HG03571 (cell line): ENCODE results near the gene SPATS2L.

Experiments used
- ATAC-seq: cut with Tn5 transposase; IDR thresholded peaks from one replicate; pipeline ENCODE4 v1.9.1; 2021; ENCODE audit not compliant: unreplicated experiment

Gene SPATS2L, protein sequence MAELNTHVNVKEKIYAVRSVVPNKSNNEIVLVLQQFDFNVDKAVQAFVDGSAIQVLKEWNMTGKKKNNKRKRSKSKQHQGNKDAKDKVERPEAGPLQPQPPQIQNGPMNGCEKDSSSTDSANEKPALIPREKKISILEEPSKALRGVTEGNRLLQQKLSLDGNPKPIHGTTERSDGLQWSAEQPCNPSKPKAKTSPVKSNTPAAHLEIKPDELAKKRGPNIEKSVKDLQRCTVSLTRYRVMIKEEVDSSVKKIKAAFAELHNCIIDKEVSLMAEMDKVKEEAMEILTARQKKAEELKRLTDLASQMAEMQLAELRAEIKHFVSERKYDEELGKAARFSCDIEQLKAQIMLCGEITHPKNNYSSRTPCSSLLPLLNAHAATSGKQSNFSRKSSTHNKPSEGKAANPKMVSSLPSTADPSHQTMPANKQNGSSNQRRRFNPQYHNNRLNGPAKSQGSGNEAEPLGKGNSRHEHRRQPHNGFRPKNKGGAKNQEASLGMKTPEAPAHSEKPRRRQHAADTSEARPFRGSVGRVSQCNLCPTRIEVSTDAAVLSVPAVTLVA

DNA sequence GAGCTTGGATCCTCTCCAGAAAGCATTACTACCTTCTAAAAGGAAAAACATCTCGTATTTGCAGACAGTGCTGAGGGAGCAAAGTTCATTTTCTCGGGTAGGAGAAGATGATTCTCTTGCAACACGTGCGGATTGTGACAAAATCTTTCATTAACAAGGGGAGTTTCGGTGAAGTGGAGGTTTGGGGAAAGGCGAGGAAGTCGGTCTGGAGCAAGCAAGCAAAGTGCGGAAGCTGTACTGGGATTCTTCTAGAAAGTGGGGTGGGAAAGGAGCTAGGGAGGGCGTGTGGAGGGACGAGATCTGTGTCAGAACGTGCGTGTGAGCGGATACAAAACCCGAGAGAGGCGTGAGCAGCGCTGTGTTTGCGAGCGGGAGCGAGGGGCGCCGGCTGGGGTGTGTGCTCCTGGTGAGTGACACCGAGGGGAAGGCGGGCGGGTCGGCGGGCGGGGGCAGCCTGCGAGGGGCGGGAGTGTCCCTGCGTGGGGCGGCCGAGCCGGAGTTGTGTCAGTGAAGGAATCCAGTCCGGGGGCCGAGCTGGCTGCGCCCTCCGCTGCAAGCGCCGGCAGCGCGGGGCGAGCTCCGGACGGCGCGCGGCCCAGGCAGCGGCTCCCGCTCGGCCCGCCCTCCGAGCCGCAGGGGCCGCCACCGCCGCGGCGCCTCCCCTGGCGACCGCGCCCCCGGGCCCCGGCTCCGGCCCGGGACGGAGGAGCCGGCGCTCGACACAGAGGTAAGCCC lies at the start of gene SPATS2L:
Gene SPATS2L, plus strand, starts transcription at position 498 of the 735 bp plus-strand sequence. CDS start 82,552 bp downstream, outside the sequence.
- peak; percentile 50 for ATAC-seq

DNA sequence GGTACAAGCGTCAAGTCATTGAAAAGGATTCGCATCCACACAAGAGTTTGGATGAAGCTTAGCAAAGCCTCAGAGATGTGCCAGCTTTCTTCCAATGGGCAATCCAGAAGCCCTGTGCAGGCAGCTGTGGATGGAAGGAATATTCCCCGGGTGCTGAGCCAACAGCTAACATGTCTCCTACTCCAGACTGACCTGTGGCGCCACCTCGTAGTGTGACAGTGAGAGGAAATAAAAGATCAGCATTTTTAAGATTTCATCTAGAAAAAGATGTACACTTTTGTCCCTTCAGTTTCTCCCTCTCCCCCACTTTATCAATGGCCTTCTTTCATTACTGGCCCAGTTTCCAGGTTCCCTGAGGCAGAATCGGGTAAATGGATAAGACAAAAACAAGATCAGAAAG lies 48.9 kb upstream of the SPATS2L start:
- ATAC-seq = no peak

DNA sequence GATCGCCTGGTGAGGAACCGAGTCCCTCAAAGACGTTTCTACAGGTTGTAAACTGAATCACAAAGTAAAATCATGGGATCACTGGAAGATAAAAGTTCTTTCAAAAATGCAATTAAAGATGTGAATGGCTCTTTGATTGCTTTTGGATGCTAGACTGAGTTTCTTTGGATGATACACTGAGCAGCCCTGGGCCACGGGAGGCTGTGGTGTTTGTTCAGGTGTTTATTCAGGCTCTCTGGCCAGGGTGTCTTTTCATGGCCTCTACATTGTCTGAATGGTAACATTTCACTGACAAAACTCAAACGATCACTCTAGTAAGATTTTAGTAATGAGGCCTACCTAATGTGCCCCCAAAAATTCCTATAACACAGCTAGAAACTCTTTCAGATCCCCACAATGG lies 48.4 kb upstream of the SPATS2L start:
- ATAC-seq = no peak

DNA sequence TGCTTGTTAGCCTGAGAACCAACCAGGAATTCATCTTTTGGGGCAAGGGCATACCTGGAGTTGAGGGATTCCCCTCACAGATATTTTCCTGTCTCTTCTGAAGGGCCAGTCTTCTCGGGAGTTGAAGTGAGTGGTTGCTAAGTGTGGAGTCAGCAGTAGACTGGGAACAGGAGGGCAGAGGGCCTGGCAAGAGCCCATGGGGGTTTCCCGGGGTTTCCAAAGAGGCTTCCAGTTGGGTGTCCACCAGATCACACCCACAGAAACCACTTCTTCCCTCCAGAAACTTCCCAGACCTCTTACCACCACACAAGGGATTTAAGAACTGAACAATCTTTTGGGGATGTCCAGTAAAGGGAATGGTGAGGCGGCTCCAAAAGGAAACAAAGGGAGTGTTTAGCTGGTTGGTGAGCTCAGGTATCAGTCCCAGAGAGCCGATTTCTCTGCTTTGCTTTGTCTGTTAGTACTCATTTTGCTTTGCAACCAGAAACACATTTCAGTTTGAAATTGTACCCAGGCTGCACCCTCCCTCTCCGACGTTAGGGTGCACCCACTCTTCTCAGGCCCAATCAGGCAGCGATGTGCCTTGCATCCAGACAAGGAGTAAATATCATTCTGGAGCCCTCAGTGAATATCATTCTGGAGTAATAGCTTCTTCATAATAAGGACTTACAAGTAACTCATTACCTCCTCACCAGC lies 47.5 kb upstream of the SPATS2L start:
- no peak for ATAC-seq

DNA sequence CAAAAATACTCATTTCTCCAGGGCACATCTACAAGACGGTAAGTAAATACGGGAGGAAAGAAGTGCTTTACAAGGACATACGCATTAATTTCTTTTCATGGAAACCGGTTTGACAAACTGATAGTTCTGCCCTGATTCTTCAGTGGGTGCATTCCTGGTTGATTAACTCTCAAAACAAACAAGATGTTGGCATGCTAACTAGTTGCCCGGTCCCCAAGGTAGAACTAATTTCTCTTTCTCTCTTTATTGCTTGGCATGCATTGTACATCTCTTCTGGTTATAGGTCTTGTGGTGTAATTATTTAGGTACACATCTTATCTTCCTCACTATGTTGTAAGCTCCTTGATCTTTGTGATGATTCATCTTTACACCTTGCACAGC lies 46.9 kb upstream of the SPATS2L start:
- no peak for ATAC-seq

DNA sequence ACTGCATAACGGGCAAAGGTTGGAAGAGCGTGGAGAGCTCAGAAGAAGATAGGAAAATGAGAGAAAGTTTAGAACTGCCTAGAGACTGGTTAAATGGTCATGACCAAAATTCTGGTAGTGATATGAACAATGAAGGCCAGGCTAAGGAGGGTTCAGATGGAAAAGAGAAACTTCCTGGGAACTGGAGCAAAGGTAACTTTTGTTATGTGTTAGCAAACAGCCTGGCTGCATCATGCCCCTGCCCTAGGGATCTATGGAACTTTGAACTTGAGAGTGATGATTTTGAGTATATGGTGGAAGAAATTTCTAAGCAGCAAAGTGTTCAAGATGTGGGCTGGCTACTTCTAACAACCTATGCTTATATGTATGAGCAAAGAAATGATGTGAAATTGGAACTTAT lies 44.4 kb upstream of the SPATS2L start:
- ATAC-seq = no peak

DNA sequence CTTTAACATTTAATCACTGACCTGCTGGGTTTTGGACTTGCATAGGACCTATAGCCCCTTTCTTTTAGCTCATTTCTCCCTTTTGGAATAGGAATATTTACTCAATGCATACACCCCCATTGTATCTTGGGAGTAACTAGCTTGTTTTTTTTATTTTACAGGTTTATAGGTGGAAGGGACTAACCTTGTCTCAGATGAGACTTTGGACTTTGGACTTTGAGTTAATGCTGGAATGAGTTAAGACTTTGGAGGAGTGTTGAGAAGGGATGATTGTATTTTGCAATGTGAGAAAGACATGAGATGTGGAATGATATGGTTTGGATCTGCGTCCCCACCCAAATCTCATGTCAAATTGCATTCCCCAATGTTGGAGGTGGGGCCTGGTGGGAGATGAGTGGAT lies 43.2 kb upstream of the SPATS2L start:
- no peak for ATAC-seq

DNA sequence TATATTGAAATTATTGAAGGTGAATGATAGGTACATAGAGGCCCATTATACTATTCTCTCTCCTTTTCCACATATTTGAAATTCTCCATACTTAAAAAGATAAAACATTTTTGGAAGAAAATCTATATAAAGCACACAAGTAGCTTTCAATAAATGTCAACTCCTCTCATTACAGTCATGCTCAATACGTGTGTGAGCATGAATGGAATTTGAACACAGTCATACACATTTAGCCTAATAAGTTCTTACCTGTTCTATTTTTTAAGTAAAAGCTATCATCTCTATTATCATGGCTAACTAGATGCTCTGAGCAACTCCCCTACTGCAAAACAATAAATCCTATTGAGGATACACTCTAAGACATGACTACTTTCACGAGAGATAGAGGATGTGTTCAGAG lies 41.9 kb upstream of the SPATS2L start:
- ATAC-seq = no peak

DNA sequence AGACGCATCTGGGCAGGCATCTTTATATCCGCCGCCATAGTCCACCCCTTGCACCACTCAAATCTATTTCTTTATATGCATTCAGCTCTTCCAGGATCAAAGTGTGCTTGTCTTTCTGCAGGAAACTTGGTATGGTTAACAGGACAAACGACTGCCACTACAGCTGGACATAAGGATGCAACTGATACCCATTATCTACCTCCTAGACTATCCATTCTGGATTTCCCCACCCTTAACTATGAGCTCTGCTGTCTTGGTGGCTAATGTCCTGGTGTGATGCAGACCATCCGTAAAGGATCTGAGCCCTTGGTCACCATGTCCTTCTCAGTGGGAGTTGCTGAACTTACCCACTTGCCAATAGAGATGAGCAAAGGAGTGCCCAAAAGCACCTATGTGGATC lies 40.1 kb upstream of the SPATS2L start:
- ATAC-seq = no peak

DNA sequence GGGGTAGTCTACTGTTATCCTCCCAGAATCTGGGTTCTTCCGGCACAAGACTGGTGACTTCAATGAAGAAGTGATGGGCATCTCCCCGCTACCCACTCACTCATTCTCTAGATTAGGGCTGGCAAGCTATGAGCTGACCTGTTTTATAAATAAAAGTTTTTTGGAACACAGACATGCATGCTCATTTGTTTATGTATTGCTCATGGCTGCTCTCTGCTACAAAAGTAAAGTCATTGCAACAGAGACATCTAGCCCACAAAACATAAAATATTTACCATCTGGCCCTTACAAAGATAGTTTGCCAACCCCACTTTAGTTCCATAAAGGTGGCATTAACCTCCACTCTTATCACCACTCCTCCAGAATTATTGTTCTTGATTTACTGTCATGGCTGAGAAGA lies 39.1 kb upstream of the SPATS2L start:
- ATAC-seq = no peak

DNA sequence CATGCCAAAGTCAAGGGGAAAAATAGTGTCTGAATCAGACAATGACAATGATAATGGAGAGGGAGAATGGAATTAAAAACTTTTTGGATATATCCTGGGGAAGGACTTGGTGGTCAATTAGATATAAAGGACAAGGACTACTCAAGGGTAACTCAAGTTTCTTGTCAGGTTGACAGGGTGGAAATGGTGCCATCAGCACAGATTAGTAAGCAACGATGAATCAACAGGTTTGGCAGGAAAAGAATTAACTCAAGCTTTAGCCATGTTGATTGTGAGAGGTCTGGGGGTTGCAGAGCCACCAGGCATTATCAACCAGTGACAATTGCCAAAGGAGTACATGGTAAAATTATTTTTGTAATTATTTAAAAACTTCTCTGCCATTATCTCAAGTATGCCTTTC lies 35.8 kb upstream of the SPATS2L start:
- no peak for ATAC-seq

DNA sequence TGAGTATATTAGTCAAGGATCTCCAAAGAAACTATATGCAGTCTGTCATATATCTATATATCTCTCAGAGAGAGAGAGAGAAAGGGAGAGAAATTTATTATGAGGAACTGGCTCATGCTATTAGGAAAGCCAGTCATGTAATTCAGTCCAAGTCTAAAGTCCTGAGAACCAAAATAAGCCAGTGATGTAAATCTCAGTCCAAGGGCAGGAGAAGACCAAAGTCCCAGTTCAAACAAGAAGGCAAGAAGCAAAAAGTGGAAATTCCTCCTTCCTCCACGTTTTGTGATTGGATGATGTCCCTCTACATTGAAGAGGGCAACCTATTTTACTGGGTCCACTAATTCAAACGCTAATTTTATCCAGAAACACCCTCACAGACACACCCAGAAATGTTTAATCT lies 34.2 kb upstream of the SPATS2L start:
- ATAC-seq = no peak

DNA sequence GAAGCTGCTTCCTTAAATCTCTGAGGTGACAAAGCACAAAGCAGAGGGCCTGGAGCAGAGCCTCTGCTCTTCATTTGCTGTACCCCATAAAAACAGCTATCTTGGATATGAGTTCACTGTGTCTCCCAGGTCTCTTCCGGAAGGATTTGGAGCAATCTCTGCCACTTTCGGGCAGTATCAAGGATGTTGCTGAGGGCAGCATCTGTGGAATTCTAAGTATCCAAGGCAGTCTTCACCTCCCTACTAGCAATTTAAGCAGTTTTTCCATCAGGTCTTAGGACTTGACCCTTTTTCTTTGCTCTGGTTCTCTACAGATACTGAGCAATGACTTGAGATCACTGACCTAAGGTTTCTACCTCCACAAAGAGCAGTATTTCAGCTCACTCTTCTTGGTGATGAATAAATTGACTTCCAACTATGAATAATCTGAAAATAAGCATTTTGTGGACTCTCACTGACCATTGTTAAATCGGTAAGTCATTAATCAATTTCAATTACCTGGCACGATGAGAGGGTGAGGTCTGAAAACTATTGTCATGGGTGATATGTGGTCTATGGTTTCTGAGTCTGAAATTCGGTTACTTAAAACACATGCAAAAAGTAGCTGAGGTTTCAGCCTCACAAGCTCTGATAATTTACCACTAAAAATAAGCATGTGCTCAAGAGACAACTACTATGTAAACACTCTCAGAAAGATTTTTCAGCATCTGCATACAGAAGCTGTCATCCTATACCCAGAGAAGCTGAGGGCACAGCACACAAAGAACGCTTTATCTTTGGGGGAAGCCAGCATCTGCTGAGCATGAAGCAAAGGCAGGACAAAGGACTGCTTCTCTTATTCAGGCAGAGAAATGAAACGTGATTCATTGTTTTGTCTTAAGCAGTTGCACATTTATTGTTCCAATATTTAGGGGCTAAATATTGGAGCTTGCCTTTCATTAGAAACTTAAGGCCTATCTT lies 32.1 kb upstream of the SPATS2L start:
- ATAC-seq = no peak

DNA sequence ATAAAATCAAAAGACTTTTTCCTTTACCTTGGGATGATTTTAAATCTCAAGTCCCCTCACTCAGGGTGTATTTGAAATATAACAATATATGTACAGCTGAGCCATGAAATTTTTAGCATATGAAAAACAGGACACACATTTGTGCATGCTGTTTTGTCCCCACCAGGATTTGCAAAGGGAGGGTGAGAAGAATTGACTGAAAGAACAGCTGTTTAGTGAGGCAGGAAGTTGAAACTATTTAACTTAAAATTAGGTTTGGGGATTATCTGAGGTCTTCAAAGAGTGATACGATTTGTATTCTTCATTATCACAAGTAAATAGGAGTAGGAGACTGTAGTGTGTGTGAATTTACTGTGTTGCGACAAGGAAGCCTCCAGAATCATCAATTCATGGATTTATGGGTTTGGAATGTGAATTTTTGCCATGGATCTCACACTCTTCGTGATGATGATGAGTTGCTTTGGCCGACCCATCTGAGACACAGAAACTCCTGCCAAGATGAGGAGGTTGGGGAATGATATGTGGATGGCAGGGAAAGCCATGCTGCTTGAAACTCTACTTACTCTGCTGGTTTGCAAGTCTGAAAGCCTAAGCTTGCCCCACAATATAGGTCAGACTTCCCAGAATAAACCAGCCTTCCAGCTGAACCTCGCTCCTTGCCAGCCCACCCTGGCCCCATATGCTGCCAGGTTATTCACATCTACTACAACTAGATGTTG lies 31.0 kb upstream of the SPATS2L start:
- ATAC-seq = no peak

DNA sequence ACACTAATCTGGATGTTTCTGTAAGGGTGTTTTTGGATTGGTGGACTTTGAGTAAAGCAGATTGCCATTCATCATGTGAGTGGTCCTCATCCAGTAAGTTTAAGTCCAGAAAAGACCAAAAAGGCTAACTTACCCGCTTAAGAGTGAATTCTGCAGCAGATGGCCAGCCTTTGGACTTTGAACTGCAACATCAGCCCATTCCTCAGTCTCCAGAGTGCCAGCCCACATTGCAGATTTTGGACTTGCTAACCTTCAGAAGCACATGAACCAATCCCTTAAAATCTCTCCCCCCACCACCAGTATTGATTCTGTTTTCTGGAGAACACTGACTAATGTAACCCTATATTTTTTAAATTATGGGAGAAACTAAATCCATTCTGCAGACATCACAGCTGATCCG lies 30.0 kb upstream of the SPATS2L start:
- ATAC-seq = no peak

DNA sequence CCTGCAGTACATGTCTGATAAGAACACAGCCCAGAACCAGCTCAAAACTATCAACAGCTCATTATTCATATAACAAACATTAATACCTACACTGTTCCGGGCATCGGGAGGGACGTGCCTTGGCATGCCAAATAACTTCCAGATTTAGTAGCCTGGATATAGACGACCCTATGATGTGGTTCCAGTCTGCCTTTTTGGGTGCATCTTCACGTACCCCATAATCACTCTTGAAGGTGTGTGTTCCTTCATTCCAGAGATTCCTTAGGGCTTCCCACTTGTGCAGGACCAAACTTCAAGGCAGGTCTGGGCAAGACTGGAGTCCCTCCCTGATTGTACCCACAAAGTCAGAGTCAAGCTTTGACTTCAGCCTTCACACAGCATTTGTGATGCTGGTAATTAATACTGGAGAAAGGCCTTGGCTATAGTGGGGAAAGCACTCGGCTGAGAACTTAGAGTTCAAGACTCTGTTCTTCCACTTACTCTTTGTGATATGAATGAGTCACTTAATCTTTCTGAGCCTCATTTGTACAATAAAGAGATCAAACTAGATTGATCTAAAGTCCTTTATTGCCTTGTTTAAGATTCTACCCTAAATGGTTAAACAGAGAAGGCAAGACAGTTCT lies 27.7 kb upstream of the SPATS2L start:
- no peak for ATAC-seq

DNA sequence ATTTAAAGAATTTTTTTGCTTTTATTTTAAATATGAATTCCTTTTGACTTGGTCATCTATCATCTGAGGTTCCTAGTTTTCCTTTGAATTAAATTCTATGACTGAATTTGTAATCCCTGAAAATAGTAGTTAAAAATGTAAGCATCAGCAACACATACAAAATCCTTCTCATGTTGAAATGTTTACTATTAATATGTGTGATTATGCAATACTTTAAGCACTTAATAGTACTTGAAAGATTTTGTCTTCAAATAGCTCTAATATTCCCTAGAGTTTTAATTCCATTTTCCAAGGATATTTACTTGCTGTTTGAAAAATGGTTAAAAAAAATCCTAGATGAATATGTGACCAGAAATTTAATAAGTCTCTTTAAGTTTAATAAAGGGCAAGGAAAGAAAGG lies 26.6 kb upstream of the SPATS2L start:
- ATAC-seq = no peak

DNA sequence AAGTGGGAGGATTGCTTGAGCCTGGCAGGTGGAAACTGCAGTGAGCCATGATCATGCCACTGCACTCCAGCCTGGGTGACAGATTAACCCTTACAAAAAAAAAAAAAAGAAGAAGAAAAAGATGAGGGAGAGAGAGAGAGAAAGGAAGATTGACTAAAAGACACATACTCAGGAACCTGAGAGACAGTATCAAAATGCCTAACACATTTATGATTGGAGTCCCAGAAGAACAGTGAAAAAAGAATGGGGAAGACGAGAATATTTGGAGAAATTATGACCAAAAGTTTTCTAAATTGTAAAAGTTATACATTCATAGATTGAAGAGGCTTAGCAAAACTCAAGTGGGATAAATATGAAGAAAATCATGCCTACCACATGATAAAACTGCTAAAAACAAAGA lies 19.9 kb upstream of the SPATS2L start:
- ATAC-seq = no peak

DNA sequence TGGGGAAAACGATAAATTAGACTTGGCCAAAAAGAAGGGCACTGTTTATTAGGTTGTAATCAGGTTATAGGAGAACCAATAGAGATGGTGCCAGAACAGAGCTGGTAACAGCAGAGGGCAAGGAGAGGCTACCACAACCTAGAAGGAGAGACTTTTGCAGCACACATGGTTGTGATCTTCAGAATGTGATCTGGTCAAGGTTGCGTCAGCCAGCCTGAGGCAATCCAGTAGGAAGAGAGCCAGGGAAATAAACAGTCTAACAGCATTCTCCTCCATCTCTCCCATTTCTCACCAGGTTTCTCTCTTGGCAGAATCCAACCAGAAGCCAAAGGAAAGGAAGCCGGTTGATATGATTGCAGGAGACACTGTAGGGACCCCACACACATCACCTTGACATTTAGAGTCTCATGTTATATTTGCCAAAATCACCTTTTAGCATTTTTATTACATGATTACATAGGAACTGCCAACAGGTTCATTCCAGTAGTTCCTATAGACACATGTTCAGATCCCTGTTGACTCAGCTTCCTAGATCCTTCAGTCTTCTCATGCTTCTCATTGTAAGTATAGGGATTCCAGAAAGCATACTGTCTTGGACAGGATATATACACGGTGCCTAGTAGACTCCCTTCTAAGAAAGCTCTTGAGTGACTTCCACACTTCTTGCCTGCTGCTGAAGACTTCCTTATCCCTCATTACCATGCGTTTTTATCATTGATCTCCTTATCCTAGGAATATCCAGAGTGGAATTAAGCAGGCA lies 17.6 kb upstream of the SPATS2L start:
- ATAC-seq = no peak
